H9 (cell line): ENCODE measurements around the gene FAM78B. TPM values are rescaled to one million over a fixed set of nuclear protein-coding genes. Genes with fewer than 3 reads are reported as not detected.

Source experiments
- DNase-seq: peaks from one replicate; pipeline ENCODE4 v3.0.0-alpha.2; 2017
- H2AFZ ChIP-seq: one replicate; pipeline ENCODE4 v1.6.1; 2013; ENCODE audit warnings: mild to moderate bottlenecking, low read length, control low read depth, moderate library complexity
- H2AK5ac ChIP-seq: 2 replicates; pipeline ENCODE4 v1.6.1; 2013; ENCODE audit warnings: low read length, control low read depth, mixed read lengths; ENCODE audit not compliant: insufficient read length
- H2BK120ac ChIP-seq: one replicate; pipeline ENCODE4 v1.6.1; 2013; ENCODE audit warnings: low read depth, mild to moderate bottlenecking, low read length, control low read depth, inconsistent platforms; ENCODE audit not compliant: poor library complexity, severe bottlenecking
- H2BK12ac ChIP-seq: 2 replicates; pipeline ENCODE4 v1.6.1; 2013; ENCODE audit warnings: low read length, control low read depth, mixed read lengths, low read depth; ENCODE audit not compliant: insufficient read length
- H2BK15ac ChIP-seq: 2 replicates; pipeline ENCODE4 v1.6.1; 2013; ENCODE audit warnings: low read depth, low read length, control low read depth
- H2BK20ac ChIP-seq: one replicate; pipeline ENCODE4 v1.6.1; 2013; ENCODE audit warnings: low read depth, mild to moderate bottlenecking, low read length, control low read depth, inconsistent platforms; ENCODE audit not compliant: poor library complexity, severe bottlenecking
- H2BK5ac ChIP-seq: 2 replicates; pipeline ENCODE4 v1.6.1; 2013; ENCODE audit warnings: low read length, control low read depth, mixed read lengths; ENCODE audit not compliant: insufficient read length
- H3K14ac ChIP-seq: 2 replicates; pipeline ENCODE4 v1.6.1; 2013; ENCODE audit warnings: low read length, control low read depth; ENCODE audit not compliant: insufficient read depth
- H3K18ac ChIP-seq: 2 replicates; pipeline ENCODE4 v1.6.1; 2013; ENCODE audit warnings: low read depth, mild to moderate bottlenecking, mixed read lengths, low read length, control low read depth; ENCODE audit not compliant: insufficient read length
- H3K23ac ChIP-seq: 2 replicates; pipeline ENCODE4 v1.6.1; 2013; ENCODE audit warnings: low read length, control low read depth, mixed read lengths, low read depth; ENCODE audit not compliant: insufficient read length
- H3K23me2 ChIP-seq: 2 replicates; pipeline ENCODE4 v1.6.1; 2013; ENCODE audit warnings: low read depth, mild to moderate bottlenecking, mixed read lengths, low read length, control low read depth; ENCODE audit not compliant: insufficient read length, poor library complexity, severe bottlenecking
- H3K27ac ChIP-seq: 2 replicates; pipeline ENCODE4 v1.5.1; 2013; ENCODE audit warnings: low read length, control low read depth, mixed read lengths, low read depth; ENCODE audit not compliant: insufficient read length
- H3K27me3 ChIP-seq: 2 replicates; pipeline ENCODE4 v1.6.1; 2013; ENCODE audit warnings: low read length, control low read depth, inconsistent platforms; ENCODE audit not compliant: insufficient read depth
- H3K4ac ChIP-seq: 2 replicates; pipeline ENCODE4 v1.6.1; 2013; ENCODE audit warnings: low read depth, mild to moderate bottlenecking, control low read depth, inconsistent platforms, low read length, moderate library complexity
- H3K4me1 ChIP-seq: 2 replicates; pipeline ENCODE4 v1.6.1; 2013; ENCODE audit warnings: low read length, control low read depth, inconsistent platforms; ENCODE audit not compliant: insufficient read depth
- H3K4me2 ChIP-seq: 2 replicates; pipeline ENCODE4 v1.6.1; 2013; ENCODE audit warnings: low read length, control low read depth, mixed read lengths; ENCODE audit not compliant: insufficient read length, insufficient read depth
- H3K56ac ChIP-seq: 2 replicates; pipeline ENCODE4 v1.6.1; 2013; ENCODE audit warnings: low read depth, mild to moderate bottlenecking, mixed read lengths, low read length, control low read depth; ENCODE audit not compliant: insufficient read length
- H3K79me1 ChIP-seq: 2 replicates; pipeline ENCODE4 v1.6.1; 2013; ENCODE audit warnings: low read depth, mild to moderate bottlenecking, moderate library complexity, low read length, control low read depth, inconsistent platforms; ENCODE audit not compliant: insufficient read depth, poor library complexity, severe bottlenecking
- H3K79me2 ChIP-seq: 2 replicates; pipeline ENCODE4 v1.6.1; 2013; ENCODE audit warnings: low read length, control low read depth, inconsistent platforms; ENCODE audit not compliant: insufficient read depth
- H3K9ac ChIP-seq: 2 replicates; pipeline ENCODE4 v1.6.1; 2013; ENCODE audit warnings: low read length, control low read depth, mixed read lengths; ENCODE audit not compliant: insufficient read length; ENCODE audit errors: extremely low read depth
- H3K9me3 ChIP-seq: one replicate; pipeline ENCODE4 v1.6.1; 2013; ENCODE audit warnings: low read depth, low read length, inconsistent platforms; ENCODE audit not compliant: control insufficient read depth
- H3T11ph ChIP-seq: one replicate; pipeline ENCODE4 v1.6.1; 2013; ENCODE audit warnings: mild to moderate bottlenecking, low read length, control low read depth, inconsistent platforms
- H4K20me1 ChIP-seq: one replicate; pipeline ENCODE4 v1.6.1; 2013; ENCODE audit not compliant: control insufficient read depth, insufficient read length, insufficient read depth
- H4K5ac ChIP-seq: 2 replicates; pipeline ENCODE4 v1.6.1; 2013; ENCODE audit warnings: low read depth, mild to moderate bottlenecking, mixed read lengths, low read length, control low read depth; ENCODE audit not compliant: insufficient read length
- H4K8ac ChIP-seq: replicated peaks from 2 replicates; pipeline ENCODE4 v1.6.1; 2013; ENCODE audit warnings: low read length, control low read depth, mixed read lengths, low read depth; ENCODE audit not compliant: insufficient read length
- H4K91ac ChIP-seq: 2 replicates; pipeline ENCODE4 v1.6.1; 2013; ENCODE audit warnings: low read depth, mild to moderate bottlenecking, moderate library complexity, mixed read lengths, low read length, control low read depth; ENCODE audit not compliant: insufficient read length
- H3K27ac Mint-ChIP-seq, 3 experiments: 2 replicates in 2 of 3; 3 replicates in 1 of 3; pipeline ENCODE4 v1.8.0; 2020 to 2021; ENCODE audit warnings: mixed read lengths in 3 of 3, mild to moderate bottlenecking in 1 of 3, moderate library complexity in 1 of 3
- H3K27me3 Mint-ChIP-seq: 2 replicates; pipeline ENCODE4 v1.8.0; 2021; ENCODE audit warnings: low read depth, mild to moderate bottlenecking, moderate library complexity, mixed read lengths
- H3K36me3 Mint-ChIP-seq, 3 experiments: 2 replicates in 2 of 3; 3 replicates in 1 of 3; pipeline ENCODE4 v1.8.0; 2020 to 2021; ENCODE audit warnings: low read depth in 3 of 3, mixed read lengths in 3 of 3; ENCODE audit not compliant: insufficient read depth in 1 of 3
- H3K4me1 Mint-ChIP-seq, 2 experiments: 2 replicates each; pipeline ENCODE4 v1.8.0; 2020; ENCODE audit warnings: mixed read lengths in 2 of 2
- H3K4me3 Mint-ChIP-seq, 2 experiments: 2 replicates in 1 of 2; 3 replicates in 1 of 2; pipeline ENCODE4 v1.8.0; 2020 to 2021; ENCODE audit warnings: mild to moderate bottlenecking in 2 of 2, mixed read lengths in 2 of 2, moderate library complexity in 1 of 2
- H3K9me3 Mint-ChIP-seq, 2 experiments: 2 replicates in 1 of 2; 3 replicates in 1 of 2; pipeline ENCODE4 v1.8.0; 2020; ENCODE audit warnings: mild to moderate bottlenecking in 2 of 2, mixed read lengths in 2 of 2, moderate library complexity in 1 of 2
- WGBS: extraction: QIAGEN DNeasy Blood & Tissue Kit; methylation state at CpG from one replicate; pipeline ENCODE4 v1.1.7; 2013; ENCODE audit warnings: missing lambda C conversion rate, low lambda C conversion rate, mixed read lengths; ENCODE audit not compliant: insufficient read length; ENCODE audit errors: extremely low coverage; 5-methylcytosine and 5-hydroxymethylcytosine counted together
- total RNA-seq: library from RNA; stranded (reverse); gene quantifications from 2 replicates; pipeline ENCODE4 v1.2.1, GENCODE V29; 2021
- TF ChIP-seq, protein P1 (sequence below): fragments of 200-600 bp; sonication (generic); conservative IDR thresholded peaks from 3 replicates; pipeline ENCODE4 v1.8.0; 2021; ENCODE audit warnings: antibody characterized with exemption, mild to moderate bottlenecking

The FAM78B gene
- total RNA-seq, 1 experiment from 2014 or later, result 2.3 TPM

DNA sequence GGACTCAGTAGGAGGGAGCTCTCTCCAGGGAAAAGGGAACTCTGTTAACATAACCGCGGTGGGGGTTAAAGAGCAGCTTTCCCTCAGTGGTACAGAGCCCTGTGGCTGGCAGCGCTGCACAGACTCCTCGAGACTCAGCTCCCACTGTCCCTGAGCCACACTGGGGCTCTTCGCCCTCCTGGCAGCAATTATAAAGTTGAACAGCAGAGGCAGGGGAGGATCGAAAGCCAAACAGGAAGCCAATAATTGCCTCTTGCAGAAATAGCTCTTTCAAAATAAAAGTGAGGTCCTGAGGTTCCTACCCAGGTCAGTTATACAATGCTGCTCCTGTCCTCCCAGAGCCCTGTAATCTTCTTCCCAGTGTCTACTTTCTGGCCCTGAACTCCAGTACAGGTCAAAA is 77.0 kb downstream of the FAM78B start:
- Histone ChIP-seq H4K5ac (no peak overlapping the region), H2BK12ac (no peak overlapping the region), H3K4me1 (peaks cover 3% of the 10 kb centered on the region; the same call in 1 of the 2 replicates), H3K79me2 (no peaks in the 10 kb centered on the region), H3K27me3 (no peaks in the 10 kb centered on the region), H3T11ph (no peak overlapping the region), H4K8ac (no peak overlapping the region), H3K79me1 (no peaks in the 10 kb centered on the region), H3K56ac (no peak overlapping the region), H4K20me1 (no peaks in the 10 kb centered on the region), H2BK5ac (no peak overlapping the region), H3K4me2 (no peak overlapping the region), H3K9me3 (no peaks in the 10 kb centered on the region), H2AFZ (no peak overlapping the region), H3K14ac (no peak overlapping the region), H3K27ac (no peak overlapping the region), H2BK120ac (no peak overlapping the region), H2AK5ac (no peak overlapping the region), H4K91ac (no peak overlapping the region), H3K23ac (no peak overlapping the region), H3K9ac (no peak overlapping the region), H2BK20ac (no peak overlapping the region), H3K4ac (no peak overlapping the region), H3K18ac (no peak overlapping the region), H3K23me2 (no peaks in the 10 kb centered on the region), H2BK15ac (no peak overlapping the region)
- Mint-ChIP-seq H3K36me3 (no peaks in the 10 kb centered on the region), H3K27me3 (no peaks in the 10 kb centered on the region), H3K9me3 (no peaks in the 10 kb centered on the region; a peak in 2 of 5 replicates), H3K27ac (no peak overlapping the region), H3K4me3 (no peak overlapping the region), H3K4me1 (peaks cover 7 to 11% of the 10 kb centered on the region in 2 experiments)
- no peak for DNase-seq
- no CpG with 5 or more reads among the region's 6 CpGs for WGBS
- TF ChIP-seq, protein P1, sequence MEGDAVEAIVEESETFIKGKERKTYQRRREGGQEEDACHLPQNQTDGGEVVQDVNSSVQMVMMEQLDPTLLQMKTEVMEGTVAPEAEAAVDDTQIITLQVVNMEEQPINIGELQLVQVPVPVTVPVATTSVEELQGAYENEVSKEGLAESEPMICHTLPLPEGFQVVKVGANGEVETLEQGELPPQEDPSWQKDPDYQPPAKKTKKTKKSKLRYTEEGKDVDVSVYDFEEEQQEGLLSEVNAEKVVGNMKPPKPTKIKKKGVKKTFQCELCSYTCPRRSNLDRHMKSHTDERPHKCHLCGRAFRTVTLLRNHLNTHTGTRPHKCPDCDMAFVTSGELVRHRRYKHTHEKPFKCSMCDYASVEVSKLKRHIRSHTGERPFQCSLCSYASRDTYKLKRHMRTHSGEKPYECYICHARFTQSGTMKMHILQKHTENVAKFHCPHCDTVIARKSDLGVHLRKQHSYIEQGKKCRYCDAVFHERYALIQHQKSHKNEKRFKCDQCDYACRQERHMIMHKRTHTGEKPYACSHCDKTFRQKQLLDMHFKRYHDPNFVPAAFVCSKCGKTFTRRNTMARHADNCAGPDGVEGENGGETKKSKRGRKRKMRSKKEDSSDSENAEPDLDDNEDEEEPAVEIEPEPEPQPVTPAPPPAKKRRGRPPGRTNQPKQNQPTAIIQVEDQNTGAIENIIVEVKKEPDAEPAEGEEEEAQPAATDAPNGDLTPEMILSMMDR, result no peak
